PC-9 (cell line): ENCODE data around the gene CELA1. TPM values are rescaled to one million over a fixed set of nuclear protein-coding genes. Genes with fewer than 3 reads are reported as not detected.
A peak's percentile ranks its signal among the peaks of the same experiment; 100 is the strongest.

ENCODE experiments used
- BruUV-seq: library from RNA; stranded (reverse); fragments of 400-500 nt; replicated peaks from 2 replicates; lab custom pipeline; 2021; lab: Mats Ljungman, UMichigan
- CTCF ChIA-PET: fragments of 300-600 bp; sonication (Branson Sonifier 250); formaldehyde crosslinking; loops from one replicate; lab custom pipeline; 2022; ENCODE audit warnings: antibody characterized with exemption; lab: Charles Lee
- POLR2A ChIA-PET: fragments of 300-600 bp; sonication (Branson Sonifier 250); formaldehyde crosslinking; loops from one replicate; lab custom pipeline; 2022; ENCODE audit warnings: antibody characterized with exemption; ENCODE audit not compliant: unreplicated experiment; lab: Charles Lee
- DNase-seq, 2 experiments: peaks; one replicate each; pipeline versions ENCODE4 v3.0.0 to v3.0.0-alpha.2; 2015 to 2022; ENCODE audit warnings: mixed read lengths in 1 of 2
- H2AFZ ChIP-seq: fragments of 200-600 bp; sonication (generic); 2 replicates; pipeline ENCODE4 v1.8.1; 2017; ENCODE audit warnings: antibody characterized with exemption
- H3F3A ChIP-seq: fragments of 200-600 bp; sonication (generic); 2 replicates; pipeline ENCODE4 v1.8.1; 2017; ENCODE audit warnings: antibody characterized with exemption, mild to moderate bottlenecking, low read depth; ENCODE audit not compliant: insufficient read depth
- H3K27ac ChIP-seq: fragments of 200-600 bp; sonication (generic); 2 replicates; pipeline ENCODE4 v1.6.1; 2016; ENCODE audit warnings: mixed run types
- H3K27me3 ChIP-seq: fragments of 200-600 bp; sonication (generic); 2 replicates; pipeline ENCODE4 v1.6.1; 2016; ENCODE audit warnings: low read depth, mixed run types; ENCODE audit not compliant: insufficient read depth
- H3K36me3 ChIP-seq: fragments of 200-600 bp; sonication (generic); 2 replicates; pipeline ENCODE4 v1.6.1; 2016; ENCODE audit warnings: low read depth, mixed run types
- H3K4me1 ChIP-seq: fragments of 200-600 bp; sonication (generic); replicated peaks from 2 replicates; pipeline ENCODE4 v1.6.1; 2016; ENCODE audit warnings: mixed run types; ENCODE audit not compliant: insufficient read depth
- H3K4me2 ChIP-seq: fragments of 200-600 bp; sonication (generic); 2 replicates; pipeline ENCODE4 v1.6.1; 2017; ENCODE audit warnings: mixed run types
- H3K4me3 ChIP-seq: fragments of 200-600 bp; sonication (generic); 2 replicates; pipeline ENCODE4 v1.6.1; 2016; ENCODE audit warnings: mixed run types
- H3K79me2 ChIP-seq: fragments of 200-600 bp; sonication (generic); 2 replicates; pipeline ENCODE4 v1.6.1; 2017; ENCODE audit warnings: low read depth, mixed run types
- H3K9me2 ChIP-seq: fragments of 200-600 bp; sonication (generic); 2 replicates; pipeline ENCODE4 v1.8.1; 2017; ENCODE audit warnings: mild to moderate bottlenecking; ENCODE audit not compliant: insufficient read depth
- H3K9me3 ChIP-seq: fragments of 200-600 bp; sonication (generic); 2 replicates; pipeline ENCODE4 v1.8.1; 2016; ENCODE audit warnings: low read depth; ENCODE audit not compliant: insufficient read depth
- H4K20me1 ChIP-seq: fragments of 200-600 bp; sonication (generic); 2 replicates; pipeline ENCODE4 v1.8.1; 2017; ENCODE audit not compliant: insufficient read depth
- EZH2 ChIP-seq: fragments of 200-600 bp; sonication (generic); IDR thresholded peaks from 2 replicates; pipeline ENCODE4 v1.8.0; 2017; ENCODE audit warnings: antibody characterized with exemption, low read depth
- intact Hi-C: fragments of 100-400 bp; cut with micrococcal nuclease; formaldehyde crosslinking; loops from one replicate; pipeline ENCODE4 v1.10.0; 2022; ENCODE audit not compliant: unreplicated experiment
- total RNA-seq: library from RNA; stranded (reverse); gene quantifications from 2 replicates; pipeline ENCODE4 v1.2.3, GENCODE V29; 2021
- TF ChIP-seq, protein P1 (sequence below): fragments of 200-600 bp; sonication (generic); conservative IDR thresholded peaks from 2 replicates; pipeline ENCODE4 v1.6.1; 2017; ENCODE audit warnings: mixed run types, antibody characterized with exemption, mild to moderate bottlenecking, moderate library complexity

CELA1 gene
- total RNA-seq, 1 experiment from 2014 or later: not detected

DNA sequence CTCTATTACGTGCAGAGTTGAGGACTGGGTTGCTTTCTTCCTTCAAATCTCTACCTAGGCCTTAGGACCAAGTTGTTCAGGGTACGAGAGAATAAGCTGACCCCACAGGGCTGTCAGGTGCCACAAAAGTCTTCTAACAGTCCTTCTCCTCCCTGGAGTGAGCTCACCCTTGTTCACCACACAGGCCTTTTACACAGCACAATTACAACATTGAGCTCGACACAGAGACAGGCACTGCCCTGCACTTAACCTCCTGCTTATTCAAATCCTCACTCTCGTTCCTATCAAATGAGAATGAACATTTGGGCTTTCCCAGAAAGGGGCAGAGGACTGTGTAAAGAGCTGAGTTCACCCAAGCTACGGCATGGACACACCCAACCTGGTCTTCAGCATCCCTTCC lies 42.4 kb upstream of the CELA1 start:
- peaks cover 61% of the 10 kb centered on the region for H3F3A ChIP-seq
- peak overlapping the region; percentile 38; the same call in 1 of the 2 replicates for H3K4me3 ChIP-seq
- peaks cover 4% of the 10 kb centered on the region; the same call in 1 of the 2 replicates for H3K36me3 ChIP-seq
- peaks cover 50% of the 10 kb centered on the region for H3K79me2 ChIP-seq
- no peaks in the 10 kb centered on the region for H4K20me1 ChIP-seq
- BruUV-seq: no TSS peak
- TF ChIP-seq, protein P1, sequence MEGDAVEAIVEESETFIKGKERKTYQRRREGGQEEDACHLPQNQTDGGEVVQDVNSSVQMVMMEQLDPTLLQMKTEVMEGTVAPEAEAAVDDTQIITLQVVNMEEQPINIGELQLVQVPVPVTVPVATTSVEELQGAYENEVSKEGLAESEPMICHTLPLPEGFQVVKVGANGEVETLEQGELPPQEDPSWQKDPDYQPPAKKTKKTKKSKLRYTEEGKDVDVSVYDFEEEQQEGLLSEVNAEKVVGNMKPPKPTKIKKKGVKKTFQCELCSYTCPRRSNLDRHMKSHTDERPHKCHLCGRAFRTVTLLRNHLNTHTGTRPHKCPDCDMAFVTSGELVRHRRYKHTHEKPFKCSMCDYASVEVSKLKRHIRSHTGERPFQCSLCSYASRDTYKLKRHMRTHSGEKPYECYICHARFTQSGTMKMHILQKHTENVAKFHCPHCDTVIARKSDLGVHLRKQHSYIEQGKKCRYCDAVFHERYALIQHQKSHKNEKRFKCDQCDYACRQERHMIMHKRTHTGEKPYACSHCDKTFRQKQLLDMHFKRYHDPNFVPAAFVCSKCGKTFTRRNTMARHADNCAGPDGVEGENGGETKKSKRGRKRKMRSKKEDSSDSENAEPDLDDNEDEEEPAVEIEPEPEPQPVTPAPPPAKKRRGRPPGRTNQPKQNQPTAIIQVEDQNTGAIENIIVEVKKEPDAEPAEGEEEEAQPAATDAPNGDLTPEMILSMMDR: no peak
- TF ChIP-seq EZH2: no peak
- H3K27ac ChIP-seq: peak overlapping the region; percentile 69
- H3K4me1 ChIP-seq: peaks cover 79% of the 10 kb centered on the region
- intact Hi-C loops: loop anchor here (2.0 kb wide), 1 partner anchor 18 kb away; no protein-coding TSS in a partner anchor
- ChIA-PET POLR2A (no interaction called here), CTCF (interaction anchor here (0.6 kb wide), 1 partner anchor 636 kb away, joined by 12 read pairs; no protein-coding TSS in a partner anchor)
- DNase-seq: no peak
- no peaks in the 10 kb centered on the region for H3K27me3 ChIP-seq
- H2AFZ ChIP-seq: no peak overlapping the region
- no peaks in the 10 kb centered on the region for H3K9me3 ChIP-seq
- no peaks in the 10 kb centered on the region for H3K9me2 ChIP-seq
- peak overlapping the region; percentile 86 for H3K4me2 ChIP-seq

DNA sequence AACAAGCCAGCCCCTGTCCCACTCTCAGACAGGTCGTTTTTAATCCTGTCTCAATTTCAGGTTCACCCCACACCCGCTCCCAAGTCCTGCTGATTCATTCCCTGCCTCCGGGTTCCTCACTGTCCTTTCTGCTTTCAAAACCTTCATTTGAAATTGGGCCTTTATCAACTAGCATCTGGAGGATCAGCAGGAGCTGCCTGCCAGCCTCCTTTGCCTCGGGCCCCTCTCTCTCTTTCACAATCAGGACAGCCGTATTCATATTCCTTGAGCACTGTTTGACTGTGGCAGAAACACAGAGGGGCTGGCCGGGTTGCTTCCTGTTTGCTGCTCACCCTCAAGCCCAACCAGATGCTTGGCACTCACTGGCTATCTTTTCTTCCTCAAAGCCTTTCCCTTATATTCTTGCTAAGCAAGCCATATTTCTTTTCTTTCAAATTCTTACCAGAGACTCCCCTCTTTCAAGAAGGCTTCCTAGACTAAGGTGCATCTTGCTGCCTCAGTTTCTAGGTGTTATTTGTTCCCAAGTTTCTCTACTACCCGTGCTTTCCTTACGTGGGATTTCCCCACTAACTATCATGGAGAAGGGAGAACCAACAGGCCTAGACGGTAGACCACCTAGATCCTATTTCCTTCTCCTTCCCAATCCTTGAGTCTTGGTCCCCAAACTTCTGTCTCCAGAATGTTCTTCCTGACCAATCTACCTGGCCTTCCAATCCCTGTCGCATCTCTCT lies 41.8 kb upstream of the CELA1 start:
- H3K36me3 ChIP-seq: peaks cover 5% of the 10 kb centered on the region; the same call in 1 of the 2 replicates
- DNase-seq: peak; percentile 68 to 90
- no TSS peak for BruUV-seq
- H3K27ac ChIP-seq: peak overlapping the region; percentile 69
- H3K79me2 ChIP-seq: peaks cover 49% of the 10 kb centered on the region
- H3K4me1 ChIP-seq: peaks cover 81% of the 10 kb centered on the region
- H3K27me3 ChIP-seq: no peaks in the 10 kb centered on the region
- TF ChIP-seq, protein P1: no peak
- TF ChIP-seq EZH2: no peak
- H3K4me2 ChIP-seq: peak overlapping the region; percentile 86
- peaks cover 64% of the 10 kb centered on the region for H3F3A ChIP-seq
- H3K4me3 ChIP-seq: peak overlapping the region; percentile 38; the same call in 1 of the 2 replicates
- ChIA-PET CTCF (interaction anchor here (0.7 kb wide), 1 partner anchor 1318 kb away, joined by 10 read pairs; no protein-coding TSS in a partner anchor), POLR2A (interaction anchor here (0.7 kb wide), 1 partner anchor 17 kb away, joined by 6 read pairs; no protein-coding TSS in a partner anchor)
- no peaks in the 10 kb centered on the region for H3K9me3 ChIP-seq
- no peaks in the 10 kb centered on the region for H4K20me1 ChIP-seq
- intact Hi-C loops: loop anchor here (2.0 kb wide), 1 partner anchor 17 kb away; no protein-coding TSS in a partner anchor
- H2AFZ ChIP-seq: no peak overlapping the region
- no peaks in the 10 kb centered on the region for H3K9me2 ChIP-seq

- H3K27me3 ChIP-seq: no peaks in the 10 kb centered on the region
- BruUV-seq: no TSS peak
- POLR2A ChIA-PET: interaction anchor here (0.6 to 1.0 kb wide), 2 partner anchors 15 to 293 kb away, joined by 5 read pairs; no protein-coding TSS in a partner anchor
- peaks cover 40% of the 10 kb centered on the region for H3K79me2 ChIP-seq
- DNase-seq: peak; percentile 39 to 89
- peak overlapping the region; percentile 43 for H3K27ac ChIP-seq
- CTCF ChIA-PET: interaction anchor here (0.9 kb wide), 1 partner anchor 15 kb away, joined by 5 read pairs; no protein-coding TSS in a partner anchor
- TF ChIP-seq, protein P1: no peak
- TF ChIP-seq EZH2: no peak
- H3K4me1 ChIP-seq: peaks cover 84% of the 10 kb centered on the region
- no peak overlapping the region; the same call in 1 of the 2 replicates for H3K4me3 ChIP-seq
- peak overlapping the region; percentile 86 for H3K4me2 ChIP-seq
- intact Hi-C loops: no loop called here
- peaks cover 24% of the 10 kb centered on the region for H3K36me3 ChIP-seq
- no peaks in the 10 kb centered on the region for H4K20me1 ChIP-seq
- H3F3A ChIP-seq: peaks cover 64% of the 10 kb centered on the region
- no peaks in the 10 kb centered on the region for H3K9me3 ChIP-seq
- no peaks in the 10 kb centered on the region for H3K9me2 ChIP-seq
- H2AFZ ChIP-seq: no peak overlapping the region
Measured at GRCh38 chr12:51386351-51386750, 39.9 kb upstream of the CELA1 start.
